Cardiac fibroblast (primary cell): Measurements from ENCODE around the gene STON1.
"Not testable (repeated sequence)": the region's sequence is repeated elsewhere in the genome, so short reads cannot be mapped to it uniquely, and the experiment has no call there.

Experiments used
- DNase-seq, 2 donors: peaks; one replicate each; pipeline versions ENCODE4 v3.0.0 to v3.0.0-alpha.2; 2010; ENCODE audit warnings: low read depth in 2 of 2
- H3K4me3 ChIP-seq, 2 donors: replicated peaks in 1 of 2; 1 replicate in 1 of 2; 2 replicates in 1 of 2; pipeline ENCODE4 v1.5.1; 2011; ENCODE audit warnings: low read depth in 2 of 2, low read length in 2 of 2, mild to moderate bottlenecking in 2 of 2, moderate library complexity in 1 of 2
- CTCF ChIP-seq: IDR thresholded peaks from one replicate; pipeline ENCODE4 v1.5.1; 2011; ENCODE audit warnings: low read depth, mild to moderate bottlenecking, low read length, inconsistent platforms

STON1 gene

GRCh38 chr2:48549972-48550371 is 20.0 kb downstream of the STON1 start:
- no peak for DNase-seq
- no peak for TF ChIP-seq CTCF
- no peak overlapping the region for H3K4me3 ChIP-seq

- no peak overlapping the region for H3K4me3 ChIP-seq
- no peak for DNase-seq
- TF ChIP-seq CTCF: no peak
Measured at GRCh38 chr2:48551548-48551947, 21.6 kb downstream of the STON1 start.

- H3K4me3 ChIP-seq: not testable (repeated sequence)
Measured at GRCh38 chr2:48555071-48555470, 25.1 kb downstream of the STON1 start.

GRCh38 chr2:48558456-48558855 is 28.5 kb downstream of the STON1 start:
- DNase-seq: no peak
- no peak overlapping the region for H3K4me3 ChIP-seq
- TF ChIP-seq CTCF: no peak

More at GRCh38 chr2:48555071-48555470, 25.1 kb downstream of the STON1 start:
- DNase-seq: not testable (repeated sequence)

- DNase-seq: no peak
- no peak for TF ChIP-seq CTCF
- H3K4me3 ChIP-seq: no peak overlapping the region
Measured at GRCh38 chr2:48560546-48561209, 30.7 kb downstream of the STON1 start.

- DNase-seq: no peak
- no peak for TF ChIP-seq CTCF
- H3K4me3 ChIP-seq: no peak overlapping the region
Measured at GRCh38 chr2:48562281-48562680, 32.3 kb downstream of the STON1 start.

GRCh38 chr2:48566592-48567310 is 36.8 kb downstream of the STON1 start:
- no peak overlapping the region for H3K4me3 ChIP-seq
- peak; percentile 22 to 56 for DNase-seq
- TF ChIP-seq CTCF: peak; percentile 36
